Calu3 (cell line): ENCODE data around the gene TRIAP1. TPM values are rescaled to one million over a fixed set of nuclear protein-coding genes. Genes with fewer than 3 reads are reported as not detected.
A peak's percentile ranks its signal among the peaks of the same experiment; 100 is the strongest.

Experiments
- Bru-seq: library from RNA; stranded (reverse); fragments of 400-500 nt; gene quantifications from one replicate; lab custom pipeline; 2021; lab: Mats Ljungman, UMichigan
- BruChase-seq, 2 experiments: library from RNA; stranded (reverse); fragments of 400-500 nt; gene quantifications; one replicate each; lab custom pipeline; 2021; lab: Mats Ljungman, UMichigan
- BruUV-seq: library from RNA; stranded (reverse); fragments of 400-500 nt; replicated peaks from 2 replicates; lab custom pipeline; 2021; lab: Mats Ljungman, UMichigan
- CTCF ChIA-PET: fragments of 300-600 bp; sonication (Branson Sonifier 250); formaldehyde crosslinking; loops from one replicate; lab custom pipeline; 2022; ENCODE audit warnings: antibody characterized with exemption; lab: Charles Lee
- DNase-seq: peaks from one replicate; pipeline ENCODE4 v3.0.0; 2022
- H3K27ac Mint-ChIP-seq: one replicate; pipeline ENCODE4 v1.8.0; 2022; ENCODE audit warnings: mixed read lengths; ENCODE audit not compliant: unreplicated experiment
- H3K27me3 Mint-ChIP-seq: one replicate; pipeline ENCODE4 v1.8.0; 2022; ENCODE audit warnings: mixed read lengths; ENCODE audit not compliant: unreplicated experiment
- H3K36me3 Mint-ChIP-seq: one replicate; pipeline ENCODE4 v1.8.0; 2022; ENCODE audit warnings: mild to moderate bottlenecking, moderate library complexity, mixed read lengths; ENCODE audit not compliant: insufficient read depth, unreplicated experiment
- H3K4me1 Mint-ChIP-seq: one replicate; pipeline ENCODE4 v1.8.0; 2022; ENCODE audit warnings: mild to moderate bottlenecking, low read depth, mixed read lengths; ENCODE audit not compliant: unreplicated experiment
- H3K4me3 Mint-ChIP-seq: one replicate; pipeline ENCODE4 v1.8.0; 2022; ENCODE audit warnings: mild to moderate bottlenecking, low read depth, moderate library complexity, mixed read lengths; ENCODE audit not compliant: unreplicated experiment
- H3K9me3 Mint-ChIP-seq: one replicate; pipeline ENCODE4 v1.8.0; 2022; ENCODE audit warnings: low read depth, mixed read lengths; ENCODE audit not compliant: unreplicated experiment
- CTCF ChIP-seq: fragments of 200-600 bp; IDR thresholded peaks from one replicate; pipeline ENCODE4 v1.8.0; 2022; ENCODE audit warnings: antibody characterized with exemption; ENCODE audit not compliant: unreplicated experiment
- intact Hi-C: fragments of 100-400 bp; cut with micrococcal nuclease; formaldehyde crosslinking; loops from one replicate; pipeline ENCODE4 v1.10.0; 2022; ENCODE audit not compliant: unreplicated experiment
- long read RNA-seq: library from polyadenylated mRNA; stranded (forward); transcript quantifications from one replicate; pipeline ENCODE4 v2.0.0, GENCODE V29; 2022
- total RNA-seq: library from RNA; stranded (reverse); gene quantifications from 2 replicates; pipeline ENCODE4 v1.2.3, GENCODE V29; 2022

The TRIAP1 gene
- total RNA-seq (29.4 and 34.4 TPM in 2 replicates), Bru-seq, nascent RNA (percentile 83 among the genes with signal in this experiment), BruChase-seq, experiment 1, labeled RNA remaining after a 6-hour chase (percentile 88 among the genes with signal in this experiment), BruChase-seq, experiment 2, labeled RNA remaining after a 2-hour chase (percentile 98 among the genes with signal in this experiment)
- long read RNA-seq, transcript TRIAP1-202 (2 exons, 1,182 nt) = major isoform, 64 of 77 reads
- long read RNA-seq, partial matches to known transcripts = 0 of 77 reads
- long read RNA-seq, other reads (novel, unspliced or antisense) = 12 of 77 reads

- intact Hi-C loops = loop anchor here (2.0 kb wide), 1 partner anchor 23 kb away; the partner anchor contains the start of gene SRSF9
- H3K27me3 Mint-ChIP-seq = no peaks in the 10 kb centered on the region
- BruUV-seq = TSS peak; percentile 81
- H3K36me3 Mint-ChIP-seq = peaks cover 87% of the 10 kb centered on the region
- no peak for TF ChIP-seq CTCF
- peak within 1 kb of the TSS; percentile 88 for H3K4me3 Mint-ChIP-seq
- CTCF ChIA-PET = no interaction called here
- H3K9me3 Mint-ChIP-seq = no peaks in the 10 kb centered on the region
- peaks cover 12% of the 10 kb centered on the region for H3K4me1 Mint-ChIP-seq
- peak; percentile 89 for DNase-seq
- peak within 1 kb of the TSS; percentile 77 for H3K27ac Mint-ChIP-seq
Observed at GRCh38 chr12:120445911-120446843, at the start of gene TRIAP1, which contains the start of gene GATC. TSS of gene TRIAP1 (minus strand) at chr12:120446384. CDS start at chr12:120446372, 12 bp downstream. TSS of gene GATC (plus strand) at chr12:120446444. CDS start at chr12:120446481, 37 bp downstream.

- Mint-ChIP-seq H3K9me3 (no peaks in the 10 kb centered on the region), H3K4me3 (peak overlapping the region; percentile 93), H3K27me3 (no peaks in the 10 kb centered on the region), H3K4me1 (peaks cover 25% of the 10 kb centered on the region), H3K36me3 (peaks cover 54% of the 10 kb centered on the region), H3K27ac (peak overlapping the region; percentile 92)
- no peak for DNase-seq
- intact Hi-C loops = loop anchor here (2.0 to 5.0 kb wide), 2 partner anchors 16 to 42 kb away; no protein-coding TSS in a partner anchor
- CTCF ChIA-PET = interaction anchor here (3.3 kb wide), 1 partner anchor 21 kb away, joined by 22 read pairs; no protein-coding TSS in a partner anchor
- TF ChIP-seq CTCF = no peak
- BruUV-seq = no TSS peak
Observed at GRCh38 chr12:120495186-120495730, 49.1 kb upstream of the TRIAP1 start.

GRCh38 chr12:120490833-120491512 is 44.8 kb upstream of the TRIAP1 start:
- Mint-ChIP-seq H3K36me3 (peaks cover 17% of the 10 kb centered on the region), H3K4me3 (no peak overlapping the region), H3K27ac (no peak overlapping the region), H3K4me1 (peaks cover 10% of the 10 kb centered on the region), H3K27me3 (no peaks in the 10 kb centered on the region), H3K9me3 (no peaks in the 10 kb centered on the region)
- intact Hi-C loops = no loop called here
- CTCF ChIA-PET = interaction anchor here (0.6 kb wide), 1 partner anchor 10 kb away, joined by 5 read pairs; no protein-coding TSS in a partner anchor
- no peak for TF ChIP-seq CTCF
- no TSS peak for BruUV-seq
- no peak for DNase-seq

GRCh38 chr12:120490325-120490724 is 44.1 kb upstream of the TRIAP1 start:
- TF ChIP-seq CTCF = no peak
- Mint-ChIP-seq H3K9me3 (no peaks in the 10 kb centered on the region), H3K27me3 (no peaks in the 10 kb centered on the region), H3K36me3 (peaks cover 11% of the 10 kb centered on the region), H3K4me3 (no peak overlapping the region), H3K27ac (no peak overlapping the region), H3K4me1 (peaks cover 9% of the 10 kb centered on the region)
- intact Hi-C loops = no loop called here
- CTCF ChIA-PET = no interaction called here
- DNase-seq = no peak
- BruUV-seq = no TSS peak
